ENCODE data around the gene SRMS.

- TF ChIP-seq EZH2 (IDR thresholded peaks at IDR 0.05) (no peak), FOXP2 (optimal IDR thresholded peaks at IDR 0.05; ENCODE audit: control extremely low read depth, extremely low read length, insufficient read depth) (no peak), POLR2AphosphoS5 (IDR thresholded peaks at IDR 0.05; ENCODE audit: borderline replicate concordance, low read depth, low read length) (no peak)
These were observed 20.0 kb upstream of the SRMS start for GRCh38 chr20:63567386-63568169.
